ENCODE results near the gene KIAA0408. TPM values are rescaled to one million over a fixed set of nuclear protein-coding genes. Genes with fewer than 3 reads are reported as not detected.
"Not testable (repeated sequence)": the region's sequence is repeated elsewhere in the genome, so short reads cannot be mapped to it uniquely, and the experiment has no call there.

KIAA0408 gene
- total RNA-seq, 1 donor from 2014 or later, result not detected

- Histone ChIP-seq H3K4me3 (no peak overlapping the region), H3K9me3 (no peaks in the 10 kb centered on the region), H3K27me3 (no peaks in the 10 kb centered on the region), H3K27ac (no peak overlapping the region), H3K4me1 (no peaks in the 10 kb centered on the region), H3K36me3 (no peaks in the 10 kb centered on the region)
- DNase-seq (ENCODE audit: low spot score in 2 of 2), result no peak
- intact Hi-C loops (cut with DNase I), result no loop called here
- TF ChIP-seq, protein P1, sequence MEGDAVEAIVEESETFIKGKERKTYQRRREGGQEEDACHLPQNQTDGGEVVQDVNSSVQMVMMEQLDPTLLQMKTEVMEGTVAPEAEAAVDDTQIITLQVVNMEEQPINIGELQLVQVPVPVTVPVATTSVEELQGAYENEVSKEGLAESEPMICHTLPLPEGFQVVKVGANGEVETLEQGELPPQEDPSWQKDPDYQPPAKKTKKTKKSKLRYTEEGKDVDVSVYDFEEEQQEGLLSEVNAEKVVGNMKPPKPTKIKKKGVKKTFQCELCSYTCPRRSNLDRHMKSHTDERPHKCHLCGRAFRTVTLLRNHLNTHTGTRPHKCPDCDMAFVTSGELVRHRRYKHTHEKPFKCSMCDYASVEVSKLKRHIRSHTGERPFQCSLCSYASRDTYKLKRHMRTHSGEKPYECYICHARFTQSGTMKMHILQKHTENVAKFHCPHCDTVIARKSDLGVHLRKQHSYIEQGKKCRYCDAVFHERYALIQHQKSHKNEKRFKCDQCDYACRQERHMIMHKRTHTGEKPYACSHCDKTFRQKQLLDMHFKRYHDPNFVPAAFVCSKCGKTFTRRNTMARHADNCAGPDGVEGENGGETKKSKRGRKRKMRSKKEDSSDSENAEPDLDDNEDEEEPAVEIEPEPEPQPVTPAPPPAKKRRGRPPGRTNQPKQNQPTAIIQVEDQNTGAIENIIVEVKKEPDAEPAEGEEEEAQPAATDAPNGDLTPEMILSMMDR (IDR thresholded peaks at IDR 0.05), result no peak
Measured at GRCh38 chr6:127435626-127436220, 23.5 kb downstream of the KIAA0408 start.

GRCh38 chr6:127434651-127435050 lies 24.5 kb downstream of the KIAA0408 start:
- Histone ChIP-seq H3K27me3 (no peaks in the 10 kb centered on the region), H3K9me3 (no peaks in the 10 kb centered on the region), H3K4me1 (no peaks in the 10 kb centered on the region), H3K27ac (no peak overlapping the region), H3K4me3 (no peak overlapping the region), H3K36me3 (no peaks in the 10 kb centered on the region)
- no peak for DNase-seq (ENCODE audit: low spot score in 2 of 2)
- intact Hi-C loops (cut with DNase I), result no loop called here
- TF ChIP-seq, protein P1 (IDR thresholded peaks at IDR 0.05), result no peak

DNA sequence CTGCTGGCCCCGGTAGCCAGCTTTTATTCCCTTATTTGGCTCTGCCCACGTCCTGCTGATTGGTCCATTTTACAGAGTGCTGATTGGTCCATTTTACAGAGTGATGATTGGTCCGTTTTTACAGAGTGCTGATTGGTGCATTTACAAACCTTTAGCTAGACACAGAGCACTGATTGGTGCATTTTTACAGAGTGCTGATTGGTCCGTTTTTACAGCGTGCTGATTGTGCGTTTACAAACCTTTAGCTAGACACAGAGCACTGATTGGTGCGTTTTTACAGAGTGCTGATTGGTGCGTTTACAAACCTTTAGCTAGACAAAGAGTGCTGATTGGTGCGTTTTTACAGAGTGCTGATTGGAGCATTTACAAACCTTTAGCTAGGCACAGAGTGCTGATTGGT lies 30.6 kb downstream of the KIAA0408 start:
- not testable (repeated sequence) for DNase-seq (ENCODE audit: low spot score in 2 of 2); H3K27me3 ChIP-seq; H3K36me3 ChIP-seq; H3K9me3 ChIP-seq; H3K27ac ChIP-seq; H3K4me1 ChIP-seq; H3K4me3 ChIP-seq
- intact Hi-C loops (cut with DNase I), result loop anchor here (10.0 kb wide), 1 partner anchor 124 kb away; no protein-coding TSS in a partner anchor

DNA sequence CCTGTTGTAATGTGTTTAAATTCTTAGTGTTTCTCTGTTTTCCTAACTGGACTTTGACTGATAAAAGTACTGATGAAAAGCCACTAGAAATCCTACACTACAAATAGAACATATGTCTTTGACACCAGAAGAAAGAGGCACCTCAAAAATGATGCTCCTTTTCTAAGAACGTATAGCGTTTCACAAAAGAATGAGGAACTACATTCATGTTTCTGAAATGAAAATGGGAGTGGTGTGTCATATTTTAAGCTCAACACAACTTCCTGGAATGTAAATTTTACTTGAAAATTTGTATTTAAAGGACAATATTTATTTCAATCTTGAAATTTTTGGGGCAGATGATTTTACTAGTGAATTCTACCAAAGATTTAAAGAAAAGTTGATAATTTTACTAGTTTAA lies 35.3 kb downstream of the KIAA0408 start:
- no peaks in the 10 kb centered on the region for H3K36me3 ChIP-seq
- no peak overlapping the region for H3K4me3 ChIP-seq
- TF ChIP-seq, protein P1 (IDR thresholded peaks at IDR 0.05), result no peak
- no peaks in the 10 kb centered on the region for H3K27me3 ChIP-seq
- DNase-seq (ENCODE audit: low spot score in 2 of 2), result no peak
- H3K27ac ChIP-seq, result no peak overlapping the region
- intact Hi-C loops (cut with DNase I), result loop anchor here (10.0 kb wide), 1 partner anchor 119 kb away; no protein-coding TSS in a partner anchor
- no peaks in the 10 kb centered on the region for H3K9me3 ChIP-seq
- peaks cover 0 to 9% of the 10 kb centered on the region in 2 donors for H3K4me1 ChIP-seq

- H3K36me3 ChIP-seq; H3K9me3 ChIP-seq; H3K27me3 ChIP-seq; H3K4me1 ChIP-seq; DNase-seq (ENCODE audit: low spot score in 2 of 2); H3K4me3 ChIP-seq: not testable (repeated sequence)
- peak overlapping the region; percentile 12 to 25 for H3K27ac ChIP-seq
- intact Hi-C loops (cut with DNase I), result loop anchor here (2.0 to 10.0 kb wide), 2 partner anchors 44 to 116 kb away; no protein-coding TSS in a partner anchor
Measured at GRCh38 chr6:127421164-127421563, 38.0 kb downstream of the KIAA0408 start.

DNA sequence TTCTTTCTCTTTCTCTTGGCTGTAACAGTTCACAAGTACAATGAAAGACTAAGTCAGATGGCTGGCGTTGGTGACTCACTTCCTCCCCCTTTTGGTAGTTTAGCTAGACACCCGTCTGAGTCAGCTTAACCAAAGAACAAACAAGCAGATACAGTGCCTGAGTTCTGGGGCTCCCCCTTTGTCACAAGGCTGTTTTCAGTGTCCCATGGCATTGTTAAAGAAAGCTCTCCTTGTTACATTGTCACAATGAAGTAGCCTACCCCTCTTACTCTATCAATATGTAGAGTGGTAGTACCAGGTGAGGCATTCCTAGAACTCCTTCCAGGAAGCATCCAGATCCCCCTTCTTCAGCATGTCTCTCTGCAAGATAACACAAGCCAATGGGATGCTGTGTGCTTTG lies 38.6 kb downstream of the KIAA0408 start:
- Histone ChIP-seq H3K4me3 (no peak overlapping the region), H3K27ac (peak overlapping the region; percentile 12 to 25), H3K27me3 (no peaks in the 10 kb centered on the region), H3K36me3 (no peaks in the 10 kb centered on the region), H3K4me1 (peaks cover 0 to 9% of the 10 kb centered on the region in 2 donors), H3K9me3 (no peaks in the 10 kb centered on the region)
- intact Hi-C loops (cut with DNase I), result loop anchor here (2.0 to 10.0 kb wide), 2 partner anchors 44 to 116 kb away; no protein-coding TSS in a partner anchor
- DNase-seq (ENCODE audit: low spot score in 2 of 2), result peak; percentile 55 to 87
- TF ChIP-seq, protein P1 (IDR thresholded peaks at IDR 0.05), result peak in 2 of 3 experiments; percentile 21 to 31

Data from ascending aorta (tissue), 2 donors.